ENCODE results near the gene TRAF3IP1.

The TRAF3IP1 gene

DNA sequence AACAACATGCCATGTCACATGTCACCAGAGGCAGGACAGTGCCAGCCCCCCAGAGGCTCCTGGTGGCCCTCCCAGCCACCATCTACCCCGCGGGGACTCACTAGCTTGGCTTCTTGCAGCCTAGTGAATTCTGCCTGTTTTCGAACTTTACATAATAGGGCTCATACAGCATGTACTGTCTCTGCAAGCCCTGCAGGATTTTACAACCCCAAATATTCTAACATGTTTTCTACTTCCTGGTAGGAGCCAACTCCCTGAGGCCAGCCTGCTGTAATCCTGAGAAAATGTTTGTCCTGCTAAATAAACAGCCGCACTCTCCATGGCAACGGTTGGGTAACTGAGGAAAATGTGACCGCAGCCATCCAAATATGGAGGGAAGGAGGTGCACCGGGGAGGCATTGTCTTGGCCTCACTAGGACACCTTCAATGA lies 34.6 kb upstream of the TRAF3IP1 start:
- TF ChIP-seq, protein P1, sequence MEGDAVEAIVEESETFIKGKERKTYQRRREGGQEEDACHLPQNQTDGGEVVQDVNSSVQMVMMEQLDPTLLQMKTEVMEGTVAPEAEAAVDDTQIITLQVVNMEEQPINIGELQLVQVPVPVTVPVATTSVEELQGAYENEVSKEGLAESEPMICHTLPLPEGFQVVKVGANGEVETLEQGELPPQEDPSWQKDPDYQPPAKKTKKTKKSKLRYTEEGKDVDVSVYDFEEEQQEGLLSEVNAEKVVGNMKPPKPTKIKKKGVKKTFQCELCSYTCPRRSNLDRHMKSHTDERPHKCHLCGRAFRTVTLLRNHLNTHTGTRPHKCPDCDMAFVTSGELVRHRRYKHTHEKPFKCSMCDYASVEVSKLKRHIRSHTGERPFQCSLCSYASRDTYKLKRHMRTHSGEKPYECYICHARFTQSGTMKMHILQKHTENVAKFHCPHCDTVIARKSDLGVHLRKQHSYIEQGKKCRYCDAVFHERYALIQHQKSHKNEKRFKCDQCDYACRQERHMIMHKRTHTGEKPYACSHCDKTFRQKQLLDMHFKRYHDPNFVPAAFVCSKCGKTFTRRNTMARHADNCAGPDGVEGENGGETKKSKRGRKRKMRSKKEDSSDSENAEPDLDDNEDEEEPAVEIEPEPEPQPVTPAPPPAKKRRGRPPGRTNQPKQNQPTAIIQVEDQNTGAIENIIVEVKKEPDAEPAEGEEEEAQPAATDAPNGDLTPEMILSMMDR (IDR thresholded peaks at IDR 0.05; ENCODE audit: low read depth, low read length, missing control alignments) = no peak
- no peak for DNase-seq (ENCODE audit: low read depth)
- no peak overlapping the region for H3K4me3 ChIP-seq (ENCODE audit: low read depth, low read length)

DNA sequence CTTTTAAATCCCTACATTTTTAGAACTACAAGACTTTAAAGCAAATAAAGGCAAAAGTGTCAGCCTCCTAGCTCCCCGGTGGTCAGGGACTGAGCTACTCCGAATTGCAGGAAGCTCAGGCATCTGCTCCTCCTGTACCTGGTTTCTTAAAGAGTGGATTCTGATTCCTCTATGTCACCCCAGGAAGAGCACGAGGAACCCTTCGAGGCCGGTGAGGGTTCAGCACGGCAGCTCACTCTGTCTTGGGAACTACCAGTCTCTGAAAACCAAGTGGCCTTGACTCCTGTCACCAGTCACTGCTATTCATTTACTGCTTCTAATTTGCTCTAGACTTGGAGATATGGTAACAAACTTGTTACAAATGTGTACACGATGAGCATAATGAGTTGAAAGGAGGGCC lies 34.2 kb upstream of the TRAF3IP1 start:
- no peak for DNase-seq (ENCODE audit: low read depth)
- TF ChIP-seq, protein P1 (IDR thresholded peaks at IDR 0.05; ENCODE audit: low read depth, low read length, missing control alignments) = no peak
- H3K4me3 ChIP-seq (ENCODE audit: low read depth, low read length) = no peak overlapping the region

DNA sequence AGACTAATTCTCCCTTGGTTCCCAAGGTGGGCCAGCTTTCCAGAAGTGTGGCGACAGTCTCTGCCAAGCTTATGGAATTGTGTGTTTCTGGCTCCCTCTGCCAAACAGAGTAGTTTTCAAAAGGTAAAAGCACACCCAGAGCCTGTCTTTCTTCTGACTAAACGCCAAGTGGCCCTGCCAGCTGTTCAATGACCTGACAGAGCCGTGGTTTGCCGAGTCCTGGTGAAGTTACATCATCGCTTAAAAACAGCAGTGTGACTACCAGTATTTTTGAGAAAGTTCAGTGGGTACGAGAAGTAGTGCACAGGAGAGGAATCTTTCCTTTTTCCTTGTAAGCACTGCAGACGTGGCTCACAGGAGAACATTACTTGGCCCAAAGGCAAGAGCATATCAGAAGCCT lies 33.8 kb upstream of the TRAF3IP1 start:
- DNase-seq (ENCODE audit: low read depth) = no peak
- TF ChIP-seq, protein P1 (IDR thresholded peaks at IDR 0.05; ENCODE audit: low read depth, low read length, missing control alignments) = no peak
- no peak overlapping the region for H3K4me3 ChIP-seq (ENCODE audit: low read depth, low read length)

DNA sequence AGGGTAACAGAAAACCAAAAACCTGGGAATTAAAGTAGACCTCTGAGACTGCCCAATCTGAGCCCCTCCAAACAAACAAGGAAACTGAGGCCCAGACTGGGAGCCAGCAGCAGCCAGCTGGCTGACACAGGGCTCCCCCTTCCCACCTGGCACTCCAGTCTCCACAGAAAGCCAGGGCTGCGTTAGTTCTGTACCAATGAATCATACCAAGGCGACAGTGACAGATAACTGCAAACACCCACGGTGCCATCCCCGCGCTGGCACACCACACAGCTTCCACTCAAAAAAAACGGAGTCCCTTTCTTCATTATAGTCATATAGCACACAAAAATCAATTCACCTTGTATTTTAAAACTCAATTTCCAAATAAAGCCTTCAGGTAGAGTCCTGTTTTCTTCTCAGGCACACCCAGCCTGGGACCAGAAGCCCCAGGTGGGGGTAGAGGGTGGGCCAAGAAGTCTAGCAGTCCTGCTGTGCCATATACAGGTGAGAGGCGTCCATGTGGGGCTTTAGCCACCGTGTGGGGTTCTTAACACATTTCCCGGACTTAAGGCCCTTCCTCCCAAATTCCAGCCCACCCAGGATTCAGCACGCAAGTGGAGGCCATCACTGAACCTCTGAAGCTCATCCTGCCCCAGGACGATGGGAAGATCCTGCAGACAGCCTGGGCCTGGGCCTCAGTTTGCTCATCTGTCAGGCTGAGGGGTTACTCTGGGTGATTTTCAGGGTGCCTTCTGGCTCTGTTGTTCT lies 33.2 kb upstream of the TRAF3IP1 start:
- TF ChIP-seq, protein P1 (IDR thresholded peaks at IDR 0.05; ENCODE audit: low read depth, low read length, missing control alignments) = no peak
- no peak for DNase-seq (ENCODE audit: low read depth)
- H3K4me3 ChIP-seq (ENCODE audit: low read depth, low read length) = peak overlapping the region; percentile 85

DNA sequence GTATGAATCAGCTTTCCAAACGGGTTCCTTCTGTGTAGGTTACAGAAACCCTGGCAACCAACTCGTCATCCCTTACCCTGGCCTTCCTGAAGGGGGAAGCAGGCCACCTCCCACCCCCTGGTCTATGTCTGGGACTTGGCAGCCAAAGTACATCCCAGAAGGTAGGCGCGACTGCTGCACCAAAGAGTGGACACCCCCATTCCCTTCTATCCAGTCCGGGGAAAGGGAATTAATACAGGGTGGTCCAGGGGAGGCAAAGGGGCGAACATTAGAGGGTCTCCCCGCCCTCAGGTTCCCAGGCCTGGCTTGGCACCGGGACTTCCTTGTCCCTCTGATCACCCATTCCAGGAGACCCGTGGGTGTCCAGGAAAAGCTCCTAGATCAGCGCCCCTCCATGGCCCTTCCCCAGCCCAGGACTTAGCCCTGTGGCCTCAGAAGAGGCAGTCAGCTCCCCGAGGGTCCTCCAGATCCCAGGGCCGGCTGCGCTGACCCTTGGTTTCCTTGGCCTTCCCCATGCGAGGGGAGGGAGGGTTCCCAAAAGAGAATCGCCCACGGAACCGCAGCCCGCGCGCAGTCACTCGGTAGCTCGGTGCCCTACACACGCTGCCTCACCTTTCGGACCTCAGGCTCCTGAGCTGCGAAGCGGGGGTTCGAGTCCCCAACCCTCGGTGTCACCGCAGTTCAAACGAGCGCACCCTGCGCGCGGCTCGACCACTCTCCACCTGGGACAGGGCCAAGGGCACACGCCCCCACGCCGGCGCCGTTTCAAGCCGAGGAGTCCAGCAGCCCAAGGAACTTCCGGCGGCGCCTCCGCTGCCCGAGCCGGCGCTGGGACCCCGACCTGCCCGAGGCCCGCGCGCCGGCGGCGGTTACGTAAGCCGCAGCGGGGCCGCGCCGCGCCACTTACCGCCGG lies 32.3 kb upstream of the TRAF3IP1 start, which contains the start of gene PER2:
Gene PER2, minus strand, starts transcription at position 874 of the 913 bp plus-strand sequence. CDS start 10,674 bp downstream, outside the sequence.
- TF ChIP-seq, protein P1 (IDR thresholded peaks at IDR 0.05; ENCODE audit: low read depth, low read length, missing control alignments) = no peak
- peak within 1 kb of the TSS; percentile 85 for H3K4me3 ChIP-seq (ENCODE audit: low read depth, low read length)
- DNase-seq (ENCODE audit: low read depth) = no peak

DNA sequence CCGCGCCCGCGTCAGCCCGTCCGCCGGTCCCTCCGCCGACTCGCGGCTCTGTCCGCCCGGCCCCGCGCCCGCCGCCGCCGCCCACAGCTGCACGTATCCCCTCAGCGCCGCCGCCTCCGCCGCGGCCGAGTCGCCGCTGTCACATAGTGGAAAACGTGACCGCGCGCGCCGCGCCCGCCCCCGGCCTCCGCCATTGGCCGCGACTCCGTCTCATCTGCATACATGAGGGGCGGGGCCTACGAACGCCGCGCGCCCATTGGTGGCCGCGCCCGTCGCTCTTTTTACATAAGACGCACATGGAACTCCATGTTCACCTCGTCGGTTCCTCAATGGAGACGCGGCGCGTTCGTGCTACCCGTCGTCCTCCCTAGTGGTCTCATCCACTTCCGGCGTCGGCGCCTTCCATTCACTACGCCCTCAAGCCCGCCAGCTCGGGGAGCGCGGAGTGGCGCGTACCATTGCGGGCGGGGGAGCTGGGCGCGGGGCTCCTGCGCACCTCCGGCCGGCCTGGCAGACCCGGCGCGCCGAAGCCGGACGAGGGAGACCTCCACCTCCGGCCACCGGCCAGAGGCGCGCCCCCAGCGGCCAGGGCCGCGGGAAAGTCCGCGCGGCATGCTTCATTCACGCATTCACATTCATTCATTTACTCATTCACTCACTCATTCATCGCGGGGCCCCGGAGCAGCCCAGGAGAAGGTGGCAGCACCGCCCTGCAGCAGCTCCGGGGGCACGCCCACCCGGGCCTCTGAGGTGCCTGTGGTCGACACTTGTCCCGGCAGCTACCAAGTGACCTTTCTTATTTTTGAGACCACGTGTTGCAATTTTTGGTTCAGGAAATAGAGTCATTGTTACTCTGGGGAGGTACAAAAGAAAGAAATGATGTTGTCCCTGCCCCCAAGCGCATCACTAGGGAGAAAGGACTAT lies 31.4 kb upstream of the TRAF3IP1 start:
- peak; percentile 98 for DNase-seq (ENCODE audit: low read depth)
- TF ChIP-seq, protein P1 (IDR thresholded peaks at IDR 0.05; ENCODE audit: low read depth, low read length, missing control alignments) = peak; percentile 33
- peak overlapping the region; percentile 85 for H3K4me3 ChIP-seq (ENCODE audit: low read depth, low read length)
